ENCODE measurements around the gene FBXL2.

Gene FBXL2

DNA sequence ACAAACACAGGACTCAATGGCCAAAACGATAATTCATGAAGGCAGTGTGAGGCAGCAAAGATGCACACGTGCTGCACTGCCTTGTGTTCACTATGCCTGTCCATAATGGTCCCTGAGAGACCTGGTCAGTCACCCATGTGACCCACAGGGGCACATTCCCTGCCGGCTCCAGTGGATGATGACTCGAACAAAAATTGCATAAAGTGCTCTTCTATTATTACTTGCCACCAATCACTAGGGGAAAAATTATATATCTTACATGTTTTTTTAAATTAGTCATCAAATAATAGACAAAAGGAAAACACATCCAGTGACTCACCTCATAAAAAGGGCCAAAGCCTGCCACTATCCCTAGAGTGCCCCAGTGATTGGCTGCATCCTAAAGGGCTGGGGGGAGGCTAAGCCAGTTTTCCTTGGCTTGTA, 115.5 kb downstream of the FBXL2 start:
- ChIA-PET CTCF (no interaction called here), POLR2A (no interaction called here)
- H3K4me3 ChIP-seq (ENCODE audit: low read depth, low read length), result no peak overlapping the region
- TF ChIP-seq, protein P1, sequence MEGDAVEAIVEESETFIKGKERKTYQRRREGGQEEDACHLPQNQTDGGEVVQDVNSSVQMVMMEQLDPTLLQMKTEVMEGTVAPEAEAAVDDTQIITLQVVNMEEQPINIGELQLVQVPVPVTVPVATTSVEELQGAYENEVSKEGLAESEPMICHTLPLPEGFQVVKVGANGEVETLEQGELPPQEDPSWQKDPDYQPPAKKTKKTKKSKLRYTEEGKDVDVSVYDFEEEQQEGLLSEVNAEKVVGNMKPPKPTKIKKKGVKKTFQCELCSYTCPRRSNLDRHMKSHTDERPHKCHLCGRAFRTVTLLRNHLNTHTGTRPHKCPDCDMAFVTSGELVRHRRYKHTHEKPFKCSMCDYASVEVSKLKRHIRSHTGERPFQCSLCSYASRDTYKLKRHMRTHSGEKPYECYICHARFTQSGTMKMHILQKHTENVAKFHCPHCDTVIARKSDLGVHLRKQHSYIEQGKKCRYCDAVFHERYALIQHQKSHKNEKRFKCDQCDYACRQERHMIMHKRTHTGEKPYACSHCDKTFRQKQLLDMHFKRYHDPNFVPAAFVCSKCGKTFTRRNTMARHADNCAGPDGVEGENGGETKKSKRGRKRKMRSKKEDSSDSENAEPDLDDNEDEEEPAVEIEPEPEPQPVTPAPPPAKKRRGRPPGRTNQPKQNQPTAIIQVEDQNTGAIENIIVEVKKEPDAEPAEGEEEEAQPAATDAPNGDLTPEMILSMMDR (IDR thresholded peaks at IDR 0.05; ENCODE audit: insufficient read depth, low read length, missing control alignments), result no peak
- peak; percentile 81 for DNase-seq (ENCODE audit: low read depth, low spot score)

DNA sequence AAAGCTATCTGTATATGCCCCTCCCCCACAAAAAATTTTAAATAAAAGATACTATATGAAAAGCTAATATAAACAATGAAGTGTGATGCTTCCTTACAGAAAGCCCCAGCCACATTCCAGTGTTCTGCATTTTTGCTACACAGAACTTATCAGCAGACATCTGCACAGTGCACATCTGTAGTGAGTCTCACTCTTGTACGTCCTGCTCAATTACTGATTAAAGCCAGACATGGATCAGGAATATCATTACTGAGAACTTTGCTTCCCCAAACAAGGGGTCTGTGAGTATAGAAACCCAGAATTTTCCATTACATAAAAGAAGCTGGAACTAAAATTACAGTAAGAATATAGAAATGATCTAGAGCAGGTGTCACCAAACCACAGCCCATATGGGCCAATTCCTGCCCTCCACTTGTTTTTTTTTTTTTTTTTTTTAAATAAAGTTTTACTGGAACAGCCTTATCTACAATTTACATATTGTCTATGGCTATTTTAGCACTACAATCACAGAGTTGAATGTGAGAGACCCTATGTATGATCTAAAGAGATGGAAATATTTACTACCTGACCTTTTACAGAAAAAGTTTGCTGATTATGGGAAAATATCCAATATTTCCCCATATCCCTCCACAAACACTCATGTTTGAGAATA, 117.3 kb downstream of the FBXL2 start:
- TF ChIP-seq, protein P1 (IDR thresholded peaks at IDR 0.05; ENCODE audit: insufficient read depth, low read length, missing control alignments), result no peak
- ChIA-PET POLR2A (interaction anchor here (0.5 to 0.9 kb wide), 2 partner anchors 10 to 46 kb away, joined by 3 read pairs; partner anchors contain the start of gene UBP1), CTCF (interaction anchor here (1.0 to 3.3 kb wide), 4 partner anchors 12 to 263 kb away, joined by 3 to 16 read pairs (median 8); no protein-coding TSS in a partner anchor)
- no peak overlapping the region for H3K4me3 ChIP-seq (ENCODE audit: low read depth, low read length)
- DNase-seq (ENCODE audit: low read depth, low spot score), result no peak

DNA sequence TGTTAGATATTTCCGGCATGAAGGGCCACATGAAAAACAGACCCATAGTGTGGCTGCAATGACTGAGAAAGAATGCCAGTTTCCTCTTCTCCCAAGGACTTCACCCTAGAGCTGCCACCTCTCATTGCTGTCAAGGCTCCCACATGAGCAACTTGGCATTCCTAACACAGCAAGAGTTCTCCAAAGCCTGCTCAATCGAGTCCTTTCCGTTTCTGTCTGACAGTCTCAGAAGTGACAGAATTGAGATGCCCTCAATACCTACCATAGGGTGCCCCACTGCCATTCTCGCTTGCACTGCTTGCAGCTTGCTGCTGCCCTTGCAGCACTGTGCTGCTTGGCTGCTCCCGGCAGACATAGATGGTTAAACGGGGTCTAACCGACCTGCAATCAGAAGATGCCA, 118.7 kb downstream of the FBXL2 start:
- TF ChIP-seq, protein P1 (IDR thresholded peaks at IDR 0.05; ENCODE audit: insufficient read depth, low read length, missing control alignments), result no peak
- no peak overlapping the region for H3K4me3 ChIP-seq (ENCODE audit: low read depth, low read length)
- ChIA-PET CTCF (interaction anchor here (0.6 to 3.3 kb wide), 4 partner anchors 12 to 265 kb away, joined by 3 to 16 read pairs (median 8); no protein-coding TSS in a partner anchor), POLR2A (interaction anchor here (0.6 kb wide), 1 partner anchor 282 kb away, joined by 3 read pairs; the partner anchor contains the start of gene CRTAP)
- no peak for DNase-seq (ENCODE audit: low read depth, low spot score)

GRCh38 chr3:33398410-33398809, 121.2 kb downstream of the FBXL2 start:
- H3K4me3 ChIP-seq (ENCODE audit: low read depth, low read length), result no peak overlapping the region
- POLR2A ChIA-PET, result no interaction called here
- no peak for DNase-seq (ENCODE audit: low read depth, low spot score)
- TF ChIP-seq, protein P1 (IDR thresholded peaks at IDR 0.05; ENCODE audit: insufficient read depth, low read length, missing control alignments), result no peak
- CTCF ChIA-PET, result interaction anchor here (1.0 kb wide), 1 partner anchor 26 kb away, joined by 5 read pairs; no protein-coding TSS in a partner anchor

DNA sequence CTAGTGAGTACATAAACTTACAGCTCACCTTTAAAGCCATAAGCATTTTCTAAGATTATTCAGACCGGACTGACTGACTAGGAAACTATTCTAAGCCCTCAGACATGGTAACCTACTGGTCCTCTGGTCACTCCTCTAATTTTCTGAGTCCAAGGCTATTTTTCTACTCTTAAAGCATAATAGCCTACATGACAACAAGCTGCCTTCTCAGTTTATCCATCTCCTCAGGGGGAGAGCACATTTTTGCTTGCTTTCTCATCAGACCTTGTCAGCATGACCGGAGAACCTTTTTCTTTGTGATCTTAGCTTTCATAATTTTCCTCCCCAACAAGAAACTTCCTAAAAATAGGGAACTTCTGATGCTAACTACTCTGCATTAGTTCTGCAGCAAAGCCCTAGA, 124.5 kb downstream of the FBXL2 start:
- POLR2A ChIA-PET, result interaction anchor here (1.2 kb wide), 1 partner anchor 39 kb away, joined by 3 read pairs; no protein-coding TSS in a partner anchor
- DNase-seq (ENCODE audit: low read depth, low spot score), result no peak
- TF ChIP-seq, protein P1 (IDR thresholded peaks at IDR 0.05; ENCODE audit: insufficient read depth, low read length, missing control alignments), result no peak
- H3K4me3 ChIP-seq (ENCODE audit: low read depth, low read length), result no peak overlapping the region
- CTCF ChIA-PET, result interaction anchor here (0.7 to 1.4 kb wide), 5 partner anchors 22 to 385 kb away, joined by 3 read pairs; no protein-coding TSS in a partner anchor

DNA sequence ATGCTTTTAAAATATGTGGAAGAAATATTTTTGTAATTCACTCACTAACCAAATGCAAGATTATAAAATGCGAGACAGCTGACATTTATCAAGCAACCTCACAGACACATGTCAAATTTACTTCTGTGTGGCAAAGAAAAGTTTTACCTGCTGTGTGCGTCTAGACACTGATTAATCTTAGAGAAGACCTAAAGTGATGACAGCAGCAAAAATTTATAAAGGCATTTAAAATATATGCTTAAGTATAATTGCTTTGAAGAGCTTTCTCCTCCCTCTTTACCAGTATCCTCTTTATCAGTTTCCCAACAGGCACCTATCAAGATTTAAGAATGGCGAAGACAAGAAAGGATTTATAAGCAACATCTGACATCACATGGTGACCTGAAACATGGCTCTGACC, 125.7 kb downstream of the FBXL2 start:
- TF ChIP-seq, protein P1 (IDR thresholded peaks at IDR 0.05; ENCODE audit: insufficient read depth, low read length, missing control alignments), result no peak
- CTCF ChIA-PET, result interaction anchor here (0.8 to 1.6 kb wide), 2 partner anchors 27 to 29 kb away, joined by 3 to 7 read pairs; no protein-coding TSS in a partner anchor

More for the DNA sequence above, 125.7 kb downstream of the FBXL2 start:
- POLR2A ChIA-PET, result no interaction called here
- DNase-seq (ENCODE audit: low read depth, low spot score), result no peak
- H3K4me3 ChIP-seq (ENCODE audit: low read depth, low read length), result no peak overlapping the region
